ENCODE measurements around the gene ERBB4.

- TF ChIP-seq CTCF (IDR thresholded peaks at IDR 0.05 in 4 of 5, conservative IDR thresholded peaks at IDR 0.05 in 1 of 5), result no peak
- no peak for TF ChIP-seq POLR2A (IDR thresholded peaks at IDR 0.05)
Observed at GRCh38 chr2:211673133-211673905, 865.3 kb downstream of the ERBB4 start.

Data from gastrocnemius medialis (tissue), 4 donors.